Measurements from ENCODE around the gene PLA2G2E.
"Not testable (repeated sequence)": the region's sequence is repeated elsewhere in the genome, so short reads cannot be mapped to it uniquely, and the experiment has no call there.

Gene PLA2G2E

DNA sequence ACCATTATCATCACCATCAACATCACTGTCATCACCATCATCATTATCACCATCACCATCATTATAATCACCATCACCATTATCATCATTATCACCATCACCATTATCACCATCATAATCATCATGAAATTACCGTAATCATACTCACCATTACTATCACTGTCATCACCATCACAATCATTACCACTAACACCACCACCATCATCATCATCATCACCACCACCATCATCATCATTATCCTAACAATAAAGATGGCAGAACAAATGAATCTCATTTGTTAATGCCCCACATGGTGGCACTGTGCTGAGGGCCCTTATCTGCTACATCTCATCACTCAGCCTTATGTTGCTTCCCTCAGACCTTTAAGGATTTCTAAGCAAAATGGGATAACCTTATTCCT lies 9.4 kb upstream of the PLA2G2E start:
- no peak for DNase-seq (ENCODE audit: low read depth in 2 of 2)

DNA sequence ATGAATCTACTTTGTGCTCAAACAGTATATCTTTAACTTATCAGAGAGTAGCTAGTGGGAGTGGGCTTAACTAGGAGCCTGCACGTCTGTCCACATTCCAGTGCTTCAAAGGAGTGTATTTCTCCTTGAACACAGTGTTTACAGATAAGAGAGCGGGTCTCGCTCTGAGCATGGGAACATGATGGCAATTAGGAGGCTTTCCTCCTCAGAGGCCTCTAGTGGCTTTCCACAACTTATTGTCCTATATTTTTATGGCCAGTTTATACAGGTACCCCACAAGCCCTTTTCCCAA lies 3.7 kb upstream of the PLA2G2E start:
- not testable (repeated sequence) for DNase-seq (ENCODE audit: low read depth in 2 of 2)

DNA sequence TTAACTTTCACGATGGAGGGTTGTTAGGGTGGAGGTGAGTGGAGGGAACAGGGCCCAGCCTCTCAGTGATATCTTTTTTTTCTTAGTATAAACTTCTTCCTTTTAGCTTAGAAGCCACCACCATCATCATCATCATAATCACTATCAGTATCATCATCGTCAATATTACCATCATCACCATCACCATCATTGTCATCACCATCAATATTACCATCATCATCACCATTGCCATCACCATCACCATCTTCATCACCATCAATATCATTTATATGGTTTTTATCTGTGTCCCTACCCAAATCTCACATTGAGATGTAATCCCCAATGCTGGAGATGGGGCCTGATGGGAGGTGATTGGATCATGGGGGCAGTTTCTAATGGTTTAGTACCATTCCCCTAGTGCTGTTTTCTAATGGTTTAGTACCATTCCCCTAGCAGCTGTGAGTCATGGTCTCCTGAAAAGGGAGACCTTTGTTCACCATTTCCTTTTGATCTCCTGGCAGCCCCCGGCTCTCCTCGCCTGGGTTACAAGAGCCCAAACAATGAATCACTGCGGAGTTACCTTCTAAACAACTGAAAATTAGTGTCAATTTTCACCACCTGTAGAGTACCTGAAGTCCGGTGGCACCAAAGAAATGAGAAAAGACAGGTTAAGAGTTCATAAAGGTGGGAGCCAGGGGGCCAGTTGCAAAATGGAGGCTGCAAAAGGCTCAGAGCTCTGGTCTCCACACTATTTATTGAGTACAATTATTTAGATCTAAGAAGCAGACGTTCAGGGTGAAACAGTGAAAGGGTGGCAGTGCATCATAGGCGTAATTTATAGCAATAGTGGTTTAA lies 3.1 kb upstream of the PLA2G2E start:
- no peak for DNase-seq (ENCODE audit: low read depth in 2 of 2)

DNA sequence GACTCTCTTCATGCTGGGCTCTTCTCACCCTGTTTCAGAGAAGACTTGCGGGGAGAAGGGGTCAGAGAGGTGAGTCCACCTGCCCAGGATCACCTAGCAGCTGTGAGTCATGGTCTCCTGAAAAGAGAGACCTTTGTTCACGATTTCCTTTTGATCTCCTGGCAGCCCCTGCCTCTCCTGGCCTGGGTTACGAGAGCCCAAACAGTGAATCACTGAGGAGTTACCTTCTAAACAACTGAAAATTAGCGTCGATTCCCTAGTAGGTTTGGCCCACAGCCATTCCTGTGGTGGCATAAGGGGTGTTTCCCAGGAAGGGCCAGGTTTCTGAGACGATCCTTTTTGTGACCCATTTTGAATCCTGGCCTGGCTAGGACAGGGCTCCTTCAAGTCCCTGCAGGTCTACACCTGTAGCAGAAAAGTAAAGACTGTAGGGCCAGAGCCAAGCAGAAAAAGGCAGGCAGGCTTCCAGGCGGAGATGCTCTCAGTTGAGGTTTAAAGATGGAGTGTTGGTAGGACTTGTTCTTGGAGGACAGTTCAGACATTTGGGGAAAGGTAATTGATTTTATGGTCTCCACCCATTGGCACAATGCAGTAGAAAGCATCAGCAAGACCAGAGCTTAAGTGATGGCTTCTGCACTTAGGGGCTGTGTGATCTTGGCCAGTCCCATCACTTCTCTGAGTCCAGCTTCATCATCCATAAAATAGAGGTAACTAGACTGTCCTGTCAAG lies 2.1 kb upstream of the PLA2G2E start:
- no peak for DNase-seq (ENCODE audit: low read depth in 2 of 2)

DNA sequence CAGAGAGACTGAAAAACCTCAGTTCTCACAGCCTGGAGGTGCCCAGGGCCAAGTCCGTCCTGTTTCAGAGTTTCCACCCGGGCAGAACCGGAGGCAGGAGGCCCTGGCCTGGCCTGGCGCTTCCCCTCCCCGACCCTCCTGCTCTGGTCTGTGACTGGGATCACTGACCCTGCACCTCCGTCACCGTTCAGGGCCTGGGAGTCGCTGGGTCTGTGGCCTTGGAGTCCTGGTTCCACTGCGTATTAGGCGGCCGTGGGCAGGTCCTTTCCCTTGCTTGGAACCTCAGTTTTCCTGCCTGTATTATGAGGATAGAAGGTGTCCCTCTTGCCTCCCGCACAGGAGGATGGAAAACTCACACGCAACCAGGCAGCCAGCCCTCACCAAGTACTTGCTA lies 533 bp upstream of the PLA2G2E start:
- no peak for DNase-seq (ENCODE audit: low read depth in 2 of 2)

DNA sequence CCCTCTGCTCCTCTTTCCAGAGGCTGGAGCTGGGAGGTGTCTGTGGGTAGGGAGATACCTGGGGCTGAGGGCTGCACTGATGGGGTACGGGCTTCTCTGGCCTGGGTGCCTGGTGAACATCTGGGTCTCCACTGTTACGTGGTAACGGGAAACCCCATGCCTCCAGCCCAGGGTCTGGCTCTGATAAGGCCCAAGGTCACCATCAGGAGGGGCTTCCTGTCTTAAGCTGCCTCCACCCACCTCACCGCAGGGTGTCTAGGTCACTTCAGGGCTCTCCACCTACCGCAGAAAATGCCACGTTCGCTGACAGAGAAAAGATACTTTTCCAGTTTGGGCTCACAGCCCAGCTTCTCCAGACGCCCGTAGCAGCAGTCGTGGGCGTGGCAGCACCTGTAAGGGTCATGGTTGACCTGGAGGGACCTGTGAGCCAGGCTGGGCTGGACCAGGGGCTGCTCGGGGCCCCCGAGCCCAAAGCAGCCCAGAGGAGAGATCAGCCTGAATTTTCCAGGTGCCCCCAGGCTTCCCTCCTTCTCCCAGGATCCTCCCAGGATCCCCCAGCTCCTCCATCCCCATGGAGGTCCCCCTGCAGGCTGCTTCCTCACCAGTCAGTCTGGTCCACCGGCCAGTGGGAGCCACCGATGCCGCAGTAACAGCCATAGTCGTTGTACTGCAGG lies 1.3 kb downstream of the PLA2G2E start:
- no peak for DNase-seq (ENCODE audit: low read depth in 2 of 2)

DNA sequence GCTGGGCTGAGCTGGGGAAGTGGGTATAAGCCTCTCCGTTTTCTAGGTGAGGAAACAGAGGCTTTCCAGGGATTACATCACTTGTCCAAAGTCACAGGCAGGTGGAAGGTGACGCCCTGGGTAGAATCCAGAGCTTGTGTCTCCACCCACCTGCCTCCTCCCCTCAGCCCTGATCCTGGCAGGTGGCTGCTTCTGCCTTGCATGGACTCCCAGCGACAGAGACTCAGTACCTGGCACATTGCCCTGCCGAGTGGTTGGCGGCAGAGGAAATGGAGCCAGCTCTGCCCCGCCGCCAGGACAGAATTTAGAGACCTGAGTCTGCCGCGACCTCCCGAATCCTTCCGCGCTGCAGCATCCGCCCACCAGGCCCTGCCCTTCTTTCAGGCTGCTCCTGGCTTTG lies 2.1 kb downstream of the PLA2G2E start:
- DNase-seq (ENCODE audit: low read depth in 2 of 2) = no peak

DNA sequence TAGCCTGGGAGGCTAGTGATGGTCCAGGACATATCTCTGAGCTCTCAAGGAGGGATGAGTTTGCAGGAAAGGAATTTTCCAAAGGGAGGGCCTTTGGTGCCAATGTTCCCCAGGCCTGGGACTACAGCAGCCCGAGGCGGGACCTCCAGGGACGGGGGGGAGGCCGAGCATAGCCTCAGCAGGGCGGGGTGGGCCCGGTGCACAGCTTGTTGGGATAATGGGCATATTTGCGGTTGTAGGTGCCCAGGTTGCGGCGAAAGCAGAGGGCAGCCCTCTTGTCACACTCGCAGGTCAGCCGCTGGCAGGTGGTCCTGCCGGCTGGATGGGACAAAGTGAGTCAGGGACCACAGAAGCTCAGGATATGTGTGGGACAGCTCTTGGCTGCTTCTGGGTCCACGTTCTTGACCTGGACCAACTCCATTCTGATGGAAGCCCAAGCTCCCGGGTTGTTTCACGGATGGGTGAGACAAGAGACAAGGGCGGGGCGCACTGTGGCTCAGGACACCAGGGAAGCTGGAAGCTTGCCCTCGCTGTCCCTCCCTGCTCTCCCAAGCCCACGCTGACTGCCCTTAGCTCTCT lies 3.2 kb downstream of the PLA2G2E start:
- no peak for DNase-seq (ENCODE audit: low read depth in 2 of 2)

DNA sequence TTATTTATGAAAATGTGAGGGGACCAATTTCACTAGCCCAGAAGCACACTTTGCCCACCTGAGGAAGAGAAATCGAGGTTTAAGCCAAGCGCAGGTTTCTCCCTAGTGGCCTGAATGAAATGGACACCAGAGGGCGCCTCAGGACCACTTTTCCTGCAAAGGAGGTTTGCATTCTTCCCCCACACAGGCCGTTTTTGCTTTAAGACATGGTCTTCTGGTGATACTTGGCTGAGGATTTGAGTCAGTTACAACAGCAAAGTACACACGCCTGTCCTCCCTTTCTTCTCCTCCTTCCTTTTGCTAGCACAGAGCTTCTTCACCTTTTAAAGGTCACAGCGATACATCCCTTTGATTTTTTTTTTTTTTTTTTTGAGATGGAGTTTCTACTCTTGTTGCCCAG lies 5.4 kb downstream of the PLA2G2E start:
- peak; percentile 52 to 63 for DNase-seq (ENCODE audit: low read depth in 2 of 2)

DNA sequence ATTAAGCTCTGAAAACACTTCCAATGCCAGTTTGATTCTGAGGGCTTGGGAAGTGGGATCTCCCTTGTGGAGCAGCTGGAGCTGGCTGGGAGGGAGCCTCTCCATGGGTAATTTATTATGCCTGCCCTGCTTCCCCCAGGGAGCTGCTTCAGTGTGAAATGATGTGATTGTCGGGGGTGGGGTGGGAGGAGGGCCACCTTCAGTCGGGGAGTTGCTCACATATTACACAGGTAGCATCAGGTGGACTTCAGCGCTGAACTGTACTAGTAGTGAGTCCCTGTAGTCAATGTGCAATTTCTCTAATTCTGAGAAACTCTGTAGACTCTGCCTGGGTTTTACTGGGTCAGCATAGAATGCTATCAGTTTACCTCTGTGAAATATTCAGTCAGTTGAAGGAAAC lies 12.8 kb downstream of the PLA2G2E start:
- DNase-seq (ENCODE audit: low read depth in 2 of 2) = no peak

DNA sequence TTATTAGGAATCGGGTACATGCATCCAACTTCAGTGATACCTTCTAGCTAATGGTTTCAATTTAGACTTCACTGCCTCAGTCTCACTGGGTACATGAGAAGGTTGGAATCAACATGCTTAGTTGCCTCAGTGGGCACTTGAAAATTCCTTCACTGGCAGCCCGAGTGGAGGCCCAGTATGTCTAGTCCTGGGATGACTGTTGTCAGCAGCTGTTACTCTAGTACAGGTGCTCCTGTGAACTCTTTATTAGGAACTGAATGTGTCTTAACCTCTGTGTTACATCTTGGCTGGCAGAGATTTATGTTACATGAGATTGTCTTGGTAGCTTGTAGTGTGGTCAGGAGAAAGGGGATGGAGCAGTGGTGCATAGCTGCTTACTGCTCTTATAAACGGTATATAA lies 13.4 kb downstream of the PLA2G2E start:
- DNase-seq (ENCODE audit: low read depth in 2 of 2) = no peak

DNA sequence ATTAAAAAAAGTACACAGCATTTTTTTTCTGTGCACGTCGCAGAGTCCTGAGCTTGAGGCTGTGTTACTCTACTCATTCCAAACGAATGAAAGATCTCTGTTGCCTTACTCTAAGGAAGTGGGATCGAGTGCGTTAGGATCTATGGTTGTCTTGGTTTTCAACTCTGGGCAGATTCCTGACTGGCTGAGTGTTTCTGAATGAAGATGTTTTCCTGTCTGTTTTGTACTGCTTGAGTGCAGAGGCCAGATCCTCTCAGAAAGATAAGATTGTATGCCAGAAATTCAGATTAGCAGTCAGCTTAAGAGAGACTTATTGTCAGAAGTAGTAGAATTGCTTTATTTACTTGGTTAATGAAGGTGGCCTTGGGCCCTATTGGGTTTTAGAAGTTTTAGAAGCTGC lies 14.0 kb downstream of the PLA2G2E start:
- no peak for DNase-seq (ENCODE audit: low read depth in 2 of 2)

DNA sequence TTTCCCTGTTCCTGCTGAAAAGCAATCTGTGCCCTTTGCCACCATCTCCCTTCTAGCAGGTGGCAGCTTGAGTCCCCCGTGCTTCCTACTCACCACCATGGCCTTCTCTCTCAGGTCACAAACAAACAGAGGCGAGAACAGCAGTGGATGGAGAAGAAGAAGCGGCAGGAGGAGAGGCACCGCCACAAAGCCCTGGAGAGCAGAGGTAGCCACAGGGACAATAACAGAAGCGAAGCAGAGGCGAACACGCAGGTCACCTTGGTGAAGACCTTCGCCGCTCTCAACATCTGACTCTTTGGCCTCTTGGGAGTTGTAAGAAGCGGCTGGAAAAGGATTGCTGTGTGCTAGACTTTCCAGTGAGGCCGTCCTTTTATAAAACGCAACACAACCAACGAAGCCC lies 16.0 kb downstream of the PLA2G2E start:
- no peak for DNase-seq (ENCODE audit: low read depth in 2 of 2)

DNA sequence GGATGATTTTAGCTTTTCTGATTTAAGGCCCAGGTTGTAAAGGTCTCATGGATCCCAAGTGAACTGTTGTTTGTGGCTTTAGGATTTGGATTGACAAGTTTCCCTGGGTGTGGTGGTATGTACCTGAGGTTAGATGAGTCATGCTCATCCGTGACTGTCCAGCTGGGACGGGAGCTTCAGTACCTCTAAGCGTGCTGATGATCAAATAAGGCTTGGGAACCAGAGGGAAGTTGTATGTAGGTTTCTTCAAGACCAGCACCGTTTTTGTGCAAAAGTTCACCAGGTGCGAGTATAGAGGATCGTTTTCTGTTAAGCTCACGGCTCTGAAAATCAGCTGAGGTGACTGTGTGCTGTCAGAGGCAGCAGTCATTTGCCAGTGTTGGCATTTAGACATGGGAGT lies 19.8 kb downstream of the PLA2G2E start:
- DNase-seq (ENCODE audit: low read depth in 2 of 2) = no peak

DNA sequence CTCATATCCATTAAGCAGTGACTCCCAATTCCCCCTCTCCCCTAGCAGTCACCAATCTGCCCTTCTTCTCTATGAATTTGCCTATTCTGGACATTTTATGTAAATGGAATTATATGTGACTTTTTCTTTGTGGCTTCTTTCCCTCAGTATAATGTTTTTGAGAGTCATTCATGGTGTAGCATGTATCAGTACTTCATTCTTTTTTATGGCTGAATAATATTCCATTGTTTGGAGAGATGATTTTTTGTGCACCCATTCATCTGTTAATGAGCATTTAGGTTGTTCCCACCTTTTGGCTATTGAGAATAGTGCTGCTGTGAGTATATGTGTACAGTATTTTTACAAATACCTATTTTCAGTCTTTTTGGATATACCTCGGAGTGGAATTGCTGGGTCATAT lies 21.8 kb downstream of the PLA2G2E start:
- no peak for DNase-seq (ENCODE audit: low read depth in 2 of 2)

DNA sequence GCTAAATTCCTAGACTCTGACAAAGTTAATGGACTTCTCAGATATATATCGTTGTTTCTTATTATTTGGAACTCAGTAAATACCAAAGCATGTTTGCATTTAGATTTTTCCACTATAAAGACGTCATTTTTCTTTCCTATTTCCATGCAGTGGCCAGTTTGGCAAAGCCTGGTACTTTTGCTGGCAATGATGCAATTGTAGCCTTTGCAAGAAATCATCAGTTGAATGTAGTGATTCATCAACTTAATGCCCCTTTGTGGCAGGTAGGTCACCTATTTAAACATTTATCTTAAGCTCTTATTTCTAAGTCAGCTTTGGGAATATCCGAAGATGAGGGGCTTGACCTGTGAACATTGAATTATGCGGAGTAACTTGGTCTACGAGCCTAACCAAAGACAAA lies 29.2 kb downstream of the PLA2G2E start:
- no peak for DNase-seq (ENCODE audit: low read depth in 2 of 2)

DNA sequence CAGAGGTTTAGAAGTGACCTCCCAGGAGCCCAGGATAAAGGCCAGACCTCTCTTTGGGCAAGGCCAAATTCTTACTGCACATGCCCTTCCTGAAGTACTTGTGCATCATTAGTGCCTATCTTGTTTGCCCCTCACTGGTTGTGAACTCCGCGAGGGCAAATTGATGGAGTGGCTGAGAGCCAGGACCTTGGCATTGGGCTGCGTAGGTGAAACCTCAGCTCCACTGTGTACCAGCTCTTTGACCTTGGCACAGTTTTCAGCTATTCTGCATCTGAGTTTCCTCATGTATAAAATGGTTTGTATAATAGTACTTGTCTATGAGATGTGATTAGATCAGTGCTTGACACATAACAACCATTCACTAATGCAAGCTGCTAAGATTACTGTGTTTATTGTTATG lies 29.7 kb downstream of the PLA2G2E start:
- DNase-seq (ENCODE audit: low read depth in 2 of 2) = no peak

DNA sequence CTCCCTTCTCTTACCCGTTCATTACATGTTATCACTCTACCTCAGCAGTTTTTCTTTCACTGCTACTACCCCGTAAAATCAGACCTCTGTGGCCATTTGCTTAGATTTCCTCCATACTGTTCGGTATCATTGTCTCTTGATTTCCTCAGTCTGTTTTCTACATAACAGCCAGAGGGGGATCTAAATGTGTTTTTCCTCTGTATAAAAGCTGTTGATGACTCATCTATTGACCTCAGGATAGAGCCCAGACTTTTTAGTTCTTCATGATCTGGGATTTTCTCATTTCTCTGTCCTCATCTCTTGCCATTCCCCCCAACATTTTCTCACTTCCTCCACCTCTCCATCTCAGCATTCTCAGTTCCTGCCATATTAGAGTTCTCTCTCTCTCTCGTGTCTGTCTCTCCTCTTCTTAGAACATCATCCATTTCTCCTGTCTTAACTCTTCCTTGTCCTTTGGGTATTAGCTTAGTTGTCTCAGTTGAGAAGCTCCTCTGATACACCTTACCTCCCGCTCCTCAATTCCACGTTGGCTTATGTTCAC lies 30.7 kb downstream of the PLA2G2E start:
- DNase-seq (ENCODE audit: low read depth in 2 of 2) = no peak

DNA sequence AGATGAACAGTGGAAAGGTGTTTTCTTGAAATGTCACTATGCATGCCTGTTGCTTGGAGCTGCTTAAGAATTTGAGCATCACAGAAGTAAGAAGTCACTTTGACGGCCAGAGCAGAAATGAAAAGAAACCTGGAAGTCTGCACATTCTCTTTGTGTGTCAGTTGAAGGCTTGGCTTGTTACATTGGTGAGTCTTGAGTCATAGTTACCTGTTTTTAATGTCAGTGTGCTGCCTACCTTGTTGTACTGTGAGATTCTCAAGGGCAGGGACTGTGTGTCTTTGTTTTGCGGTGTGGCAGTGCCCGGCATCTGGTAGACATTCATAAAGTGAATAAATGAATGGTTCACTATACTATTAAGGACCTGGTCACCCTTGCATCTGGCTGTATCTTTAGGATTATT lies 31.3 kb downstream of the PLA2G2E start:
- no peak for DNase-seq (ENCODE audit: low read depth in 2 of 2)

DNA sequence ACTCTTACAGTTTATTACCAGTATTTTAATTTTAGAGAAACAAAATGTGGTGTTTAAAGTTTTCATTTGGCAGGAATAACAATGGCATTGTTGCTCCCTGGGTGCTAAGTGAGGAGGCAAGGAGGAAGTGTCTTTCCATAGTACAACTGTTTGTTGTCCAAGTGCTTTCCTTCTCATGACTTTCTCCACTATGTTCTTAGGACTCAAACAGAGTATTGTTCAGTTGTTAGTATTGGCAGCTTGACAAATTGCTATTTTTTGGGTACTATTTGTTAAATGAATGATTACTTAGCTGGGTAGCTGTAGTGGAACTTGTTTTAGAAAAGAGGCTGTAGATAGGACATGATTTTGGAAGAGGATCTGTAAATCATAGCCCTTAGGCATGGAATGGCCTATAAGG lies 33.8 kb downstream of the PLA2G2E start:
- DNase-seq (ENCODE audit: low read depth in 2 of 2) = no peak

DNA sequence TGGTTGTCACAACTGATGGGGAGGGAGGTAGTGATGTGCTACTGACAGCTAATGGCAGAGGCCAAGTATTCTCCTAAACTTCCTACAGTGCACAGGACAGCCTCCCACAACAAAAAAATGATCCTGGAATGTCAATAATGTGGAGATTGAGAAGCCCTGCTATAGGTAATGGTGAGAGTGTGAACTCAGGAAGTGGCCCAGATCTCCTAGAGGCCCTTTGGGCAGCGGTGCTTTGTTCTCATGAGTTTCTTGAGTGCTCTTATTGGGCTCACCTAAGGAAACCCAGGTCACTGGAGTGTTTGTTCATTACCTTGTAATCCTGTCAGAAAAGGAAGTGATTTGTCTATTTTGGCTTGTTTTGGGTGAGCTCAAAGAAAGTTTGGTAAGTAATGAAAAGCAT lies 35.3 kb downstream of the PLA2G2E start:
- no peak for DNase-seq (ENCODE audit: low read depth in 2 of 2)

DNA sequence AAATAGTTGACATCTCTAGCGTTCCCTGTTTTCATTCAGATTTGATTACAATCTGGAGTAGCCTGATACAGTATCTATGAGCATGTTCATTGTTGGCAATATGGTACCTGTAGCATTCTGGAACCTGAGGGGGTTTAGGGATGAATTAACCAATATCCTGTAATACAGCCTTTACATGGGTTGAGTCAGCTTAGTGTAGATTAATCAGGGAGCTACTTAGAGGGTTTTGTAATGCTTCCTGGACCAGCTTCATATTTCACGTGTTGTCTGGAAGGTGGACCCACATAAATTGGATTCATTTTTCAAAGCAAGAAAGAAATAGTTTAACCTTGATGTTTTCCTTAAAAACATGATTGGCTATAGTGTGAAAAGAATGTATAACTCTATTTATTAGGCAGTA lies 37.6 kb downstream of the PLA2G2E start:
- no peak for DNase-seq (ENCODE audit: low read depth in 2 of 2)

DNA sequence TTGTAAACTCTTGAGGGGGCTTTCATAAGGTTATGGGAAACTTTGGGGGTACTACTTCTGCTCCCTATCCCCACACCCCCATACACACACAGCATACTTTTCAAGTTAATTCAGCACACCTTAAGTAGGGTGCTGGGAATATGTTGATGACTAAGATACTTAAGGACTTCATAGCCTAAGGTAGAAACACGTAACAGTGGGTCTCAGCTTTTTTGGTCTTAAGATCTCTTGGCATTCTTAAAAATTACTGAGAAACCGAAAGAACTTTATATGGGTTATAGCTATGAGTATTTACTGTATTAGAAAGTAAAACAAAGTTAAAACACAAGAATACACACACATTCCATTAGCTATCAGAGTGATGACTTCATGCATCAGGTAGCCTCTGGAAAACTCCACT lies 39.1 kb downstream of the PLA2G2E start:
- DNase-seq (ENCODE audit: low read depth in 2 of 2) = no peak

Data from stimulated activated CD8-positive, alpha-beta memory T cell treated with anti-CD3 and anti-CD28 coated beads, Interleukin-2, amount 100 ng/mL, for 1 hour (primary cell).